Endothelial cell (in vitro differentiated cells): ENCODE results near the gene EP400. TPM values are rescaled to one million over a fixed set of nuclear protein-coding genes. Genes with fewer than 3 reads are reported as not detected.

Experiments used
- DNase-seq: peaks from one replicate; pipeline ENCODE4 v3.0.0; 2021; ENCODE audit warnings: low spot score
- H3K27ac Mint-ChIP-seq: one replicate; pipeline ENCODE4 v1.8.0; 2021; ENCODE audit warnings: mixed read lengths, inconsistent platforms; ENCODE audit not compliant: unreplicated experiment
- H3K27me3 Mint-ChIP-seq: one replicate; pipeline ENCODE4 v1.8.0; 2021; ENCODE audit warnings: mild to moderate bottlenecking, moderate library complexity, mixed read lengths, inconsistent platforms; ENCODE audit not compliant: unreplicated experiment
- H3K36me3 Mint-ChIP-seq: one replicate; pipeline ENCODE4 v1.8.0; 2021; ENCODE audit warnings: mild to moderate bottlenecking, low read depth, mixed read lengths, inconsistent platforms; ENCODE audit not compliant: unreplicated experiment
- H3K4me1 Mint-ChIP-seq: one replicate; pipeline ENCODE4 v1.8.0; 2021; ENCODE audit warnings: mild to moderate bottlenecking, mixed read lengths, inconsistent platforms; ENCODE audit not compliant: unreplicated experiment
- H3K4me3 Mint-ChIP-seq: one replicate; pipeline ENCODE4 v1.8.0; 2021; ENCODE audit warnings: mild to moderate bottlenecking, mixed read lengths, inconsistent platforms; ENCODE audit not compliant: unreplicated experiment
- H3K9me3 Mint-ChIP-seq: one replicate; pipeline ENCODE4 v1.8.0; 2021; ENCODE audit warnings: mixed read lengths, inconsistent platforms; ENCODE audit not compliant: unreplicated experiment
- CTCF ChIP-seq: fragments of 200-600 bp; sonication (generic); IDR thresholded peaks from one replicate; pipeline ENCODE4 v1.5.0; 2021; ENCODE audit warnings: antibody characterized with exemption; ENCODE audit not compliant: unreplicated experiment
- total RNA-seq: library from RNA; stranded (reverse); fragmentation: NEBNext Ultra II Directional; extraction: Animal tissue kit (Norgen Biotek cat#: 25700); gene quantifications from one replicate; pipeline ENCODE4 v1.2.1, GENCODE V29; 2021; ENCODE audit not compliant: unreplicated experiment

EP400 gene
- total RNA-seq, 1 donor from 2014 or later = 66.2 TPM

GRCh38 chr12:131941116-131941986, 8.4 kb upstream of the EP400 start:
- TF ChIP-seq CTCF = no peak
- H3K27me3 Mint-ChIP-seq = no peaks in the 10 kb centered on the region
- no peaks in the 10 kb centered on the region for H3K9me3 Mint-ChIP-seq
- H3K36me3 Mint-ChIP-seq = peaks cover 6% of the 10 kb centered on the region
- DNase-seq = no peak
- H3K4me1 Mint-ChIP-seq = no peaks in the 10 kb centered on the region
- peak overlapping the region; percentile 21 for H3K4me3 Mint-ChIP-seq
- no peak overlapping the region for H3K27ac Mint-ChIP-seq

GRCh38 chr12:131941987-131942341, 7.8 kb upstream of the EP400 start:
- DNase-seq = no peak
- Mint-ChIP-seq H3K36me3 (peaks cover 6% of the 10 kb centered on the region), H3K9me3 (no peaks in the 10 kb centered on the region), H3K4me1 (no peaks in the 10 kb centered on the region), H3K4me3 (no peak overlapping the region), H3K27ac (no peak overlapping the region), H3K27me3 (no peaks in the 10 kb centered on the region)
- TF ChIP-seq CTCF = no peak

GRCh38 chr12:131942671-131943070, 7.1 kb upstream of the EP400 start:
- no peak for TF ChIP-seq CTCF
- no peak overlapping the region for H3K4me3 Mint-ChIP-seq
- DNase-seq = no peak
- H3K4me1 Mint-ChIP-seq = peaks cover 5% of the 10 kb centered on the region
- H3K36me3 Mint-ChIP-seq = peaks cover 6% of the 10 kb centered on the region
- H3K9me3 Mint-ChIP-seq = no peaks in the 10 kb centered on the region
- no peaks in the 10 kb centered on the region for H3K27me3 Mint-ChIP-seq
- H3K27ac Mint-ChIP-seq = no peak overlapping the region

- no peaks in the 10 kb centered on the region for H3K27me3 Mint-ChIP-seq
- H3K4me3 Mint-ChIP-seq = no peak overlapping the region
Measured at GRCh38 chr12:131943389-131943788, 6.4 kb upstream of the EP400 start.

More at GRCh38 chr12:131943389-131943788, 6.4 kb upstream of the EP400 start:
- no peaks in the 10 kb centered on the region for H3K9me3 Mint-ChIP-seq
- DNase-seq = no peak
- no peak overlapping the region for H3K27ac Mint-ChIP-seq
- H3K4me1 Mint-ChIP-seq = peaks cover 6% of the 10 kb centered on the region
- no peak for TF ChIP-seq CTCF
- peaks cover 6% of the 10 kb centered on the region for H3K36me3 Mint-ChIP-seq
